Measurements from ENCODE around the gene MYH9. TPM values are rescaled to one million over a fixed set of nuclear protein-coding genes. Genes with fewer than 3 reads are reported as not detected.
A peak's percentile ranks its signal among the peaks of the same experiment; 100 is the strongest.

Gene MYH9
- total RNA-seq, 2 donors from 2014 or later: 831 to 938 TPM

DNA sequence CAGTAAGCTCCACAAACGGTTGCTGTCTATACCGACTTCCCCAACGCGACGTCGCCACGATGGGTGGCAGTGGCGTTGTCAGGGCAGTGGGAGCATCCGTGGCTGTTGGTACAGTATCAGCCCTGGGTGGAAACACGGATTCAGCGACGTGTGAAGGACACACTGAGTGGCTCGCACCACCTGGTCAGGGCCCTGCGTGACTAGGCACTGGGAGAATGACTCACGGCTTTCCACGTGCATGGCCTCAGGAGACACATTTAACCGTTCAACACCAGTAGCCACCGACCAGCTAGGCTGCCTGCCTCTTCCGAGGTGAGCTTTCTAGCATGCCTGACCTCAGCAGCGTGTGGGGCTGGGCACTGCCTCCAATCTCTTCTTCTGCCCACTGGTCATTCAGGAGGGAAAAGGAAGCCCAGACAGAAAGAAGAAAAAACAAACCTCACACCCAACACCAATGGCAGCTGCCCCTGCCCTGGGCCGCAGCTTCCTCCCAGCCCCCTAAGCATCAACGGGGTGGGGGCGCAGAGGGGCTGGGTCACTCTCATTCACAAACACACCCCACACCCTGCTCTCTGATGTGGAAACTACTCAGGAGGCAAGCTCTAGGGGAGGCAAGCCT lies 59.0 kb downstream of the MYH9 start:
- peak; percentile 91 for DNase-seq (ENCODE audit: low spot score)
- intact Hi-C loops (cut with DNase I): loop anchor here in 1 of 2 donors (5.0 kb wide), 1 partner anchor 59 kb away; the partner anchor contains the start of gene MYH9

- intact Hi-C loops (cut with DNase I): loop anchor here in 1 of 2 donors (5.0 kb wide), 1 partner anchor 59 kb away; the partner anchor contains the start of gene MYH9
These were observed 59.7 kb downstream of the MYH9 start for GRCh38 chr22:36327922-36328551.

DNA sequence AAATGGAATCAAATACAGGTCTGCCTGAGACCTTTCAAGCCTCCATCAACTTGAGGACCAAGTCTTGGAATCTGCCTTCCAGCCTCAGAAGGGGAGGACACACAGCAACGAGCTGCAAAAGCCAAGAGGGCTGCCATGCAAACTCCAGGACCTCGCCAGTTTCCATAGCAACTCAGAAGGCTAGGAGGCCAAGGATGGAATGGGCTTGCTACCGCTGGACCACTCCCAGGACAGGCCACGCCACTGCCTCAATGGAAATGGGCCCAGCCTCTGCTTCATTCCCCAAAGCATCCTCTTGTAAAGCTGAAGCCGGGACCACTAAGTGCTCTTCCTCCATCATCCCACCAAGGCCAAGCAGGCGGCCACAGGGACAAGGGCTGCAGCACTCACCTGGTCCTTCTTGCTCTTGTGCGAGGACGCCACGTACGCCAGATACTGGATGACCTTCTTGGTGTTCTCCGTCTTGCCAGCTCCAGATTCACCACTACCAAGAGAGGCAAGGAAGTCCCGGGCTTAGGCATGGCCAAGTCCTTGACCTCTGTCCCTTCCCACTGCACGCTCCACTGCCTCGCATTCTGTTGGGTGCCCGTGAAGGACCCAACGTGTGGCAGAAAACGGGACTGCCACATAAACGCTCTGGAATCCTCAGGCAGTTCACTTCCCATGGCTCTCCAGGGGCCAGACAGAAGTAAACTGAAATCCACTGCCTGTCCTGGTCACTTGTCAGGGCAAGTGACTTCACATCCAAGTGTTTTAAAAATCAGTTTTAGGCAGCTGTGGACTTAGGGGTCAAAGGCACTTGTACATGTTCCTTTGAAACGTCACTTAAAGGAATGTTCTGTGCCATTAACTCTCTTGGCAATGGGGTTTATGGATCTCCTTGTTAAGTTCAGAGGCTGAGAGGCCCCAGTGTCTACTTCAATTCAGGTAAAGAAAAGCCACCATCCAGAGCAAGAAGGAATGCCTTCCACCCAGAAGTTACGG lies 61.3 kb downstream of the MYH9 start:
- DNase-seq (ENCODE audit: low spot score): no peak
- intact Hi-C loops (cut with DNase I): loop anchor here in 1 of 2 donors (5.0 kb wide), 1 partner anchor 61 kb away; the partner anchor contains the start of gene MYH9

More at GRCh38 chr22:36327922-36328551, 59.7 kb downstream of the MYH9 start:
- DNase-seq (ENCODE audit: low spot score): no peak

DNA sequence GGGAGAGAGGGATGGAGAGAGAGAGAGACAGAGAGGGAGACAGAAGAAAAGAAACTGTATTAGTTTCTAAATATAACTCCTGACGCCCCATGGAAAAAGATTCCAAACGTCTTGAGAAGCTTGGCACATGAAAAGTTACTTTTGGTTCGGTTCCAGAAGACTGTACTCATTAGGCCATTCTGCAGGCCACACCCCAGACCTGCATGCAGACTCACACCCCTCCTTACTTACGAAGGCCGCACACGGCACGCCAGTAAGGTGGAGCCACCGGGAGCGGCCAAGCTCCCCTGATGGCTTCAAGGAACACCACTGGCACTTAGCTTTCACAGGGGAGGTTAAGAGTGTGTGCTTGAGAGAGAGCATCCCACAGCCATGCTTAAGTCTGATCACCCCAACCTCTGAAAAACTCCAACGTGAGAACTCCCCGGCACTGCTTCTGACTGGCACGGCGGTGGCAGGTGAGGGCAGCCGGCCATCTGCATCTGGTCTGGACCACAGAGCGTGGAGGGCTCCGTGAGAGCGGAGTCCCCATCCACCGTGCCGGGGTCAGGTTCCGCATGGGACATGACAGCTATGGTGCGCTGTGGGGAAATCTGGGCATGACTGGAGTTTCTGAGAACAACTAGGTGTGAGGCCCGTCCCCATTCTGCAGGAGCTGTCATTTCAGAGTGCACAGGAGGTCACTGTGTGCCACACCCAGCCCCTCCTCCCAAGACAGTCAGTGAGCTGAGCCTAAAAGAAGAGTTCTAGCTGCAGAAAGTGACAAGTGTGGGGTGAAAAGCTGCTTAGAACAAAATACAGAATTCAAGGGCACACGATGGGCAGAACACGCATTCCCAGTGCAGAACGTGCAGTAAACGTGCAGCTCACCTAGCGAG lies 62.4 kb downstream of the MYH9 start:
- DNase-seq (ENCODE audit: low spot score): peak; percentile 90
- intact Hi-C loops (cut with DNase I): loop anchor here in 1 of 2 donors (5.0 kb wide), 1 partner anchor 62 kb away; the partner anchor contains the start of gene MYH9

DNA sequence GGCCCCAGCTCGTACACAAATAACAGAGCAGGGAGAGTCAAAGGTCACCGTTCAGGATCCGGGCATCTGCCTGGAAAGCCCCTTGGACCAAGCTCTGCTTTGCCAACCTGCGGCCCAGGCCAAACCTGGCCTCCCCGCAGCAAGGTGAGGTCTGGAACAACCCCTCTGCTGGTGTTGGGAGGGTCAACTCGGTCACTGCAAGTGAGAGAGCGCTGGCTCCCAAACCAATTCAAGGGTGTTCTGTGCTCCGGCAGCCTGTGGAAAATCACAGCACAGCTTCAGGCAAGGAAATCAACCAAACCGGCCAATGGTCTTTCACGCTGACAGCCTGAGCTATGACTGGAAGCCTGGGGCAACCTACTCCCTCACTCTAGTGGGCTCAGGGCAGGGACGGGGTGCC lies 63.4 kb downstream of the MYH9 start:
- no peak for DNase-seq (ENCODE audit: low spot score)
- intact Hi-C loops (cut with DNase I): no loop called here

GRCh38 chr22:36323855-36324331 lies 63.9 kb downstream of the MYH9 start:
- intact Hi-C loops (cut with DNase I): no loop called here
- peak; percentile 96 for DNase-seq (ENCODE audit: low spot score)

DNA sequence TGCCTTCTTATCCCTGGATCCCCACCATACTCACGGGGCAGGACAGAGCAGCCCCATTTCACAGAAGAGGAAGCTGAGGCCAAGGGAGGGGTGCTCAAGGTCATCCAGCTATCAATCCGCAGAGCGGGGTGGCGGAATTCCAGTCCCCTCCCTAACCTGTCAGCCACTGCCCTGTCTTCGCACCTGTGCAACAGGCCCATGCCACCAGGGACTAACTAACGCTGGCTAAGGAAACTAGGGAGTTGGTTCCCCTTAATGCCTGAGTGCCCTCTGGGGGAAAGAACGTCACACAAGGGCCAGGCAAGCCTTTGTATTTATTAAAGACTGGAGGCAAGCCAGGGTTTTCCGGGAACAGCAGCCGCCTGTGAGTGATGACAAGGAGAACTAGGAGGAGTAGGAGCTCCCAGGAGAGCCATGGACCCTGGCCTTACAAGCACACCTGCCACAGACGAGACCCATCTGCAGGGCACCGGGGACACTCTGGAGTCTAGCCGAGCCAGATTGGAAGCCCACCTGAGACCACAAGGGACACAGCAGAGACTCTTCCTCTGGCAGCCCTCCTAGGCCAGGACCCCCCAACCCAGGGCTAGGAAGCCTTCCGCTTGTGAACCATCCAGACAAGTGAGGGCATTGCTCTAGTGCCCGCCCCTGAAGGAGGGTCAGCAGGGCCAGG lies 64.4 kb downstream of the MYH9 start:
- intact Hi-C loops (cut with DNase I): no loop called here
- DNase-seq (ENCODE audit: low spot score): peak; percentile 93

DNA sequence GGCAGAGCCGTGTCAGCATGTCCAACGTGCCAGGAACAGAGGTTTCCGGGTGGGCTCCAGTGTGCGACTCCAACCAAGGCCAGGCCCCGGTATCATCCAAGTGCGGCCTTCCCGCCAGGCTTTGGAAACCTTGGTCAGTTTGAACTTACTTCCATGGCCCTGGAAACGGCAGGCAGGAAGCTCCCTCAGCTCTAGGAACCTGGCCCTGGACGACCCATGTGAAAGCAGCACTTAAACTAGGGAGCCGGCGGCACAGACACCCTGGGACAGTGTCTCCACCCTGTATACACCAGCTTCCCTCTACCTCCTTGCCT lies 65.2 kb downstream of the MYH9 start:
- intact Hi-C loops (cut with DNase I): no loop called here
- DNase-seq (ENCODE audit: low spot score): no peak

DNA sequence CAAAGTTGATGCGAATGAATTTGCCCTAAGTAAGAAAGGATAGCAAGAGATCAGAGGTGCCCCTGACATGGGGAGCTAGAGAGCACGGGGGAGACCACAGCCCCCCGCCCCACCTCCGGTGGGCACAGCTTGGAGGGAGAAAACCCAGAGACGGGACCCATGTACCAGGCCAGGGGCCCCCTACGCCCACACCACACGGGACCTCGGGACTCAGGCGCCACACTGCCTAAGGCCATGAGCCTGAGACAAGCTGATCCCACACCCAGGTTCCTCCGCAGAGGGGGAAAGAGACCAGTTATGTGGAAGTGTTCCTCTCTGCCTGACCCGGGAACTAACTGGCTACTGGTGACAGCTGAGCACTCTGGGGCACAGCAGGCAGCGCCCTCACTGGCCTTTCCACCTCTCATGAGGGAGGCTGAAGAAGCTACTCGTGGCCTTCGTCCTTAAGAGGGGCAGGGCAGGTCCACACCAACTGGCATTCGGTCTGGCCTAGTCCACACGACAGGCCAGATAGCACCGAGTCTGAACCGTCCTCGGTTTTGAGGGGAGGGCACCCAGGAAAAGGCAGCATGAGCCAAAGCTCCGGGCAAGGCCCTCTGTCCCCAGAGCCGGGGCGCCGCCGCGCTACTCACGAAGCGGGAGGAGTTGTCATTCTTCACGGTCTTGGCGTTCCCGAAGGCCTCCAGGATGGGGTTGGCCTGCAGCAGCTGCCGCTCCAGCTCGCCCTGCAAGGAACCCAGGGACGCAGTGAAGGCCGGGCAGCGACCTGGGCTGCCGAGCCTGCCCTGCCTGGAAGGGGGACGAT lies 65.8 kb downstream of the MYH9 start:
- no peak for DNase-seq (ENCODE audit: low spot score)
- intact Hi-C loops (cut with DNase I): loop anchor here in 1 of 2 donors (2.0 kb wide), 1 partner anchor 21 kb away; no protein-coding TSS in a partner anchor

DNA sequence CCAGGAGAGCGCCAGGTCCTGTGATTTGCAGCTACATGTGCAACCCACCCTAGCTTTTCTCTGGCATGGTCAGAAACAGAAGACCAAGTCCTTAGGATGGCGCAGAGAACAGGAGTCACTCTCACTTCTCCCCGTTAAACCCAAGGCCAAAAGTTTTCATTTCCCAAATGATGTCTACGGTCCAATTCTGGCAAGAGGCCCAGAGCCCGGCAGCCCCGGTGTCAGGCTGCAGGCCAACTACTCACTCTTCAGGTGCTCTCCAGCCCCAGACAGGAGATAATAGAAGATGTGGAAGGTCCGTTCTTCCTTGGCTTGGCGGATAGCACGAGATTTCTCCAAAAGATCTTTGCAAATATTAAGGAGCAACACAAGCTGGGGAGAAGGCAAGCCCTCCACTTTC lies 67.2 kb downstream of the MYH9 start:
- intact Hi-C loops (cut with DNase I): loop anchor here in 1 of 2 donors (2.0 kb wide), 1 partner anchor 20 kb away; no protein-coding TSS in a partner anchor
- DNase-seq (ENCODE audit: low spot score): no peak

- intact Hi-C loops (cut with DNase I): loop anchor here in 1 of 2 donors (2.0 to 10.0 kb wide), 2 partner anchors 19 to 45 kb away; no protein-coding TSS in a partner anchor
- no peak for DNase-seq (ENCODE audit: low spot score)
These were observed 67.9 kb downstream of the MYH9 start for GRCh38 chr22:36319595-36320497.

DNA sequence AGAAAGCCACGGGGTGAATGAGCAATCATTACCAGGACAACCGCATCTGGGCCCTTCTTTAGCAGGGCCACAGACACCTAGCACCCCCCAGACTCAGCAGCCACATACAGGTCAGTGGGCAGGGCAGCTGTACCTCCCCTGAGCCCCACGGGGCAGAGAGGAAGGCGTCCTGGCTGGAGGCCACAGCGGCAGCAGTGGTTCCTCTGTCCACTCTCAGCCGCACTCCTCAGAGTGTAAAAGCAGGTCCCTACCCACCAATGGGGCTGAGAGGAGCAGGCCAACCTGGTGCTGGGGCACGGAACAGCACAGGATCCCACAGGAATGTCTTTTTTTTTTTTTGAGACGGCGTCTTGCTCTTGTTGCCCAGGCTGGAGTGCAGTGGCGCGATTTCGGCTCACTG lies 69.3 kb downstream of the MYH9 start:
- DNase-seq (ENCODE audit: low spot score): no peak
- intact Hi-C loops (cut with DNase I): loop anchor here in 1 of 2 donors (10.0 kb wide), 1 partner anchor 46 kb away; no protein-coding TSS in a partner anchor

DNA sequence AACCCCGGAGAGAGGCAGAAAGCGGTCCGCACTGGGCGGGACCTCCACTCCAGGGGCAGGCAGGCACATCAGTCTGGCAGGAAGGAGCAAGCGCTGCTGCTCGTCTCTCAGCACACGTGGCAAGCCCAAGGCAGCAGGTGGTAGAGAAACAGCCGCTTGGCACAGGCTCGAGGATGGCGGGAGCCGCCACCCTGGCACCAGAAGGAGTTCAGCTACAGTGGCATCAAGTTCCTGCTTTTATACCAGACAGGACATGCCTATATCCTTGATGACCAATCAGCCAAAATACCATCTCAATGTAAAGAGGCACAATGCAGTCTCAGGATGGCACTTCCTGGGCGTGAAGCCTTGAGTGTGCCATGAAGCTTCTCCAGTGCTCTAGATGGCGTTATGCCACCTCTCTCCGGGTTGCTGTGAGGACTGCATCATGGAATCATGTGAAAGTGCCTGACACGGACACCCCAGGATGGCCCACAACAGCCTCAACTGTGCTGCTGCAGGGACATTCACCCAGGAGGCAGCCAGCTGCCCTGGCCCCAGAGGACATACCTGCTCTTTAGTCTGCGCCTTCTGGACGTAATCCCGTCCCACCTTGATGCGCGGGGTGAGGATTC lies 70.0 kb downstream of the MYH9 start:
- intact Hi-C loops (cut with DNase I): loop anchor here in 1 of 2 donors (10.0 kb wide), 1 partner anchor 47 kb away; no protein-coding TSS in a partner anchor

GRCh38 chr22:36316419-36316818 lies 71.3 kb downstream of the MYH9 start:
- no peak for DNase-seq (ENCODE audit: low spot score)
- intact Hi-C loops (cut with DNase I): loop anchor here in 1 of 2 donors (10.0 kb wide), 1 partner anchor 48 kb away; no protein-coding TSS in a partner anchor

More for the DNA sequence above, 70.0 kb downstream of the MYH9 start:
- DNase-seq (ENCODE audit: low spot score): no peak

DNA sequence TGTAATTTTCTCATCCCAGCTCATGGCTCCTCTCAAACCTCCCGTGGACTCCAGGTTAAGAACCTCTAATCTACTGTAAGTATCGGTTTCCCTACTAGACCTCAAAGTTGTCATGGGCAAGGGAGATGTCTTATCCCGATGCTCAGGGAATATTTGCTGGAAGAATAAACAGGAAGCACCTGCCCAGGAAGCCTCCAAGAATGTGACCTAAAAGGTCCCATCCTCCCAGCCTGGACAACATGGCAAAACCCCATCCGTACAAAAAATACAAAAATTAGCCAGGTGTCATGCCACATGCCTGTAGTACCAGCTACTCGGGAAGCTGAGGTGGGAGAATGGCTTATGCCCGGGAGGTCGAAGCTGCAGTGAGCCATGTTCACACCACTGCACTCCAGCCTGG lies 72.4 kb downstream of the MYH9 start:
- intact Hi-C loops (cut with DNase I): loop anchor here in 1 of 2 donors (10.0 kb wide), 1 partner anchor 49 kb away; no protein-coding TSS in a partner anchor
- no peak for DNase-seq (ENCODE audit: low spot score)

Measured in posterior vena cava (tissue), 2 donors.